ENCODE results near the gene ADCY2. TPM values are rescaled to one million over a fixed set of nuclear protein-coding genes. Genes with fewer than 3 reads are reported as not detected.

The ADCY2 gene
- polyA plus RNA-seq, 1 donor, result 4.7 TPM

DNA sequence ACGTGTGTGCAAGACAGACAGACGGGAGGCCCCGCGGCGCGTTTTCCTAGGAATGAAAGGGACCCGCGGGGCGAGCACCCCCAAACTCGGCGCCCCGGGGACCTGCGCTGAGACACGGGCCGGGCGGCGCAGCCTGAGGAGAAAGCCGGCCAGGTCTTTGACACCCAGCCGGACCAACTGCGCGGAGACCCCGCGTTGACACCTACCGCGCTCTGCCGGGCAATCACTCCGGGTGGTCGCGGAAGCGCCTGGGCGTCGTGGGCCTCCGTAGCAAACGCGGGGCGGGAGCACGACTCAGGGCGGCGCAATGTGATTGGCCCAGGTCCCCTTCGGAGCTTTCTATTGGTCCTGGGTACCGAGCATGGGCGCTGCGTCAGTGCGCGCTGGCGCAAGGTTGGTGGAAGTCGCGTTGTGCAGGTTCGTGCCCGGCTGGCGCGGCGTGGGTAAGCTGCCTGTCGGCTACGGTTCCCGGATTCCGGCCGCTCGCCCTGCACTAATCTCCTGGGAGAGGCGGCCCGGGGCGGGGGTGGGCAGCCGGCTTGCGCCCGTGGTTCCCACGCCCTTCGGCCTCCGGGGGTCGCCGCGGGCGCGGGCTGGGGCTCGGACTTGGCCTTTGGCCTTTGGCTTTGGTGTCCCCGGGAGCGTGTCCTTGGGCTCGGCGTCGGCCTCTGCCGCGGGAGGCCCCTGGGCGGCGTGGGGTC lies 473.0 kb downstream of the ADCY2 start, which contains the start of the genes FASTKD3 and MTRR:
TSS of gene FASTKD3 (minus strand) at position 259 of the 701 bp plus-strand sequence. CDS start 948 bp downstream, outside the sequence.
TSS of gene MTRR (plus strand) at position 376 of the 701 bp plus-strand sequence. CDS start 1,647 bp downstream, outside the sequence.
- peak within 1 kb of the TSS; percentile 93 for H3K4me3 ChIP-seq (ENCODE audit: low read length)
- peak within 1 kb of the TSS; percentile 72 for H3K27ac ChIP-seq (ENCODE audit: low read length)
- no CpG with 5 or more reads among the region's 83 CpGs for WGBS (ENCODE audit: insufficient coverage, low lambda C conversion rate)

DNA sequence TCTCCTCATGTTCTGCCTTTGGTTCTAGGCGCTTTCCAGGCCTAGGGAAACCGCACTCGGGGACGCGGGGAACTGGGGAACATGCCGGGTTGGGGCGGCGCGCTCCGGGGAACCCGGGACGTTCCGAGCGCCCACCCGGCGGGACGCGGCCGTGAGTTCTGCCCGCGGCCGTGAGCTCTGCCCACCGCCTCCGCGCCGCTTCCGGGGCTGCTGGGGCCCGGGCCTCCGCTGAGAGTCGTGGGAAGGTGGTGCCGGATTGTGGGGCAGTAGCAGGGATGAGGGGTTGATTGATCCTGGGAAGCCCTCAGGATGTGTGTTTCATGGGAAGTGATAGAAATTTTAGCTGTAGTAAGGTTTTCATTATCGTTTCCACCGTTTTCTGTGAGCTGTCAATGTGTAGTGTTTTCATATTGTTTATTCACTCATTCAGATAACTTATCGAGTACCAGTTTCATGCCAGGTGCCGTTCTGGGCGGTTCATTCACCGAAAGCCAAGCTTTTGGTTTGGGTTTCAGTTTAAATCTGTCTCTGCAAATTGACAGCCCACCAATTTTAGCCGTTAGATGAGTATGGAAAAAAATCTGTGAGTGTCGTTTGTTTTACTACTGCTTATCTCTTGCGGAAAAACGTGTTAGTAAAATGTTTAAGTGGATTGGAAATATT lies 473.7 kb downstream of the ADCY2 start:
- no peaks in the 10 kb centered on the region for H3K9me3 ChIP-seq (ENCODE audit: control insufficient read depth, low read depth, low read length)
- peak overlapping the region; percentile 72 for H3K27ac ChIP-seq (ENCODE audit: low read length)
- DNase-seq, result peak in 1 of 2 donors; percentile 41
- peaks cover 21% of the 10 kb centered on the region for H3K36me3 ChIP-seq (ENCODE audit: control insufficient read depth, insufficient read depth, low read length)
- WGBS (ENCODE audit: insufficient coverage, low lambda C conversion rate), result 0% methylated on average over 3 of the region's 41 CpGs
- no peaks in the 10 kb centered on the region for H3K27me3 ChIP-seq (ENCODE audit: control insufficient read depth, insufficient read depth, low read length)
- peak overlapping the region; percentile 93 for H3K4me3 ChIP-seq (ENCODE audit: low read length)
- peaks cover 12% of the 10 kb centered on the region for H3K4me1 ChIP-seq (ENCODE audit: control insufficient read depth, insufficient read depth, low read length)

More for the DNA sequence above, 473.0 kb downstream of the ADCY2 start, which contains the start of the genes FASTKD3 and MTRR:
- Histone ChIP-seq H3K9me3 (ENCODE audit: control insufficient read depth, low read depth, low read length) (no peaks in the 10 kb centered on the region), H3K4me1 (ENCODE audit: control insufficient read depth, insufficient read depth, low read length) (peaks cover 12% of the 10 kb centered on the region), H3K27me3 (ENCODE audit: control insufficient read depth, insufficient read depth, low read length) (no peaks in the 10 kb centered on the region), H3K36me3 (ENCODE audit: control insufficient read depth, insufficient read depth, low read length) (peaks cover 20% of the 10 kb centered on the region)
- DNase-seq, result peak; percentile 92 to 94

DNA sequence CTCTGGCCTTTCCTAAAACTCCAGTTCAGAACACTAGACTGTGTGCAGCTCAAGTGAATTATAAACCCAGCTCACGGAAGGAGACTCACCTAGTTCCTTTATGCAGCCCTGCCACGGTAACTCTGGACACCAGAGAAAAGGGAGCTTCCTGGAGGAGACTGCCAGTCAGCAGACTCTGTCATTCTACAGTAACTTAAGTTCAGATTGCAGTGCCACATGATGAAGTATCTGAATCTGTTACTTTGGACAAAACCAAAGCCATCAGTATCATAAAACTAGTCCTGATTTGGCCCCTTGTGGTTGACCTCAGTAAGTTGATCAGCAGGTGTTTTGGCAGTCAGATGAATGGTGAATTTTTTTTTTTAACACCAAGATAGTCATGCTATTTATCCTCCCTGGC lies 475.7 kb downstream of the ADCY2 start:
- no CpG with 5 or more reads among the region's 2 CpGs for WGBS (ENCODE audit: insufficient coverage, low lambda C conversion rate)
- H3K36me3 ChIP-seq (ENCODE audit: control insufficient read depth, insufficient read depth, low read length), result peaks cover 32% of the 10 kb centered on the region
- peak; percentile 38 to 60 for DNase-seq
- peaks cover 9% of the 10 kb centered on the region for H3K4me1 ChIP-seq (ENCODE audit: control insufficient read depth, insufficient read depth, low read length)
- H3K9me3 ChIP-seq (ENCODE audit: control insufficient read depth, low read depth, low read length), result no peaks in the 10 kb centered on the region
- H3K27me3 ChIP-seq (ENCODE audit: control insufficient read depth, insufficient read depth, low read length), result no peaks in the 10 kb centered on the region
- no peak overlapping the region for H3K4me3 ChIP-seq (ENCODE audit: low read length)
- H3K27ac ChIP-seq (ENCODE audit: low read length), result peak overlapping the region; percentile 51

DNA sequence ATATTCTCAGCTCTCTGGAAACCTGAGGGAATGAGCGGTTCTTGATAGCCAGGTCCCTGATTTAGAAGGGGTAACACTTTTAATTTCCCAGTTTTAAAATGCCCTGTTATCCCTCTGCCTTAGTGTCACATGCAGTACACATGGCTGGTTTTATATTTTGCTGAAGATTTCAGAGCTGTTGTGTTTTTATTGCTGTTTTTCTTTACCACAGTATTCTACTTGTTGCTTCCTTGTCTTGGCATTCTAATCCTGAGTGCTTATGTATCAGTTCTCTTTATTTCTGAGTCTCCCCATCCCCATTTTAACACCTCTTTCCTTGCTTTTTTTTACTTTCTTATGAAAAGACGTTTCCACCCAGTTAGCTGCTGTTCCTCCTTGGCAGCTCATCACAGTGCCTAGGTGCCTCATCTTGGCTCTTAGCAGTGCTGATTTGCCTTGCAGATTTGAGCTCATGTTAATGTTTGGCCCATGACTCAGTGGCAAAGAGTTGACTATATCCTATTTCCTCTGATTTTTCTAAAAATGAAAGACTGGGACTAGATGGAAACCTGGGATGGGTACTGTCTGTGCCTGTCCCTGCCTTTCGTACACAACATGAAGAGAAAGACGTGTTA lies 476.7 kb downstream of the ADCY2 start:
- H3K27ac ChIP-seq (ENCODE audit: low read length), result peak overlapping the region; percentile 51
- peaks cover under 1% of the 10 kb centered on the region for H3K4me1 ChIP-seq (ENCODE audit: control insufficient read depth, insufficient read depth, low read length)

DNA sequence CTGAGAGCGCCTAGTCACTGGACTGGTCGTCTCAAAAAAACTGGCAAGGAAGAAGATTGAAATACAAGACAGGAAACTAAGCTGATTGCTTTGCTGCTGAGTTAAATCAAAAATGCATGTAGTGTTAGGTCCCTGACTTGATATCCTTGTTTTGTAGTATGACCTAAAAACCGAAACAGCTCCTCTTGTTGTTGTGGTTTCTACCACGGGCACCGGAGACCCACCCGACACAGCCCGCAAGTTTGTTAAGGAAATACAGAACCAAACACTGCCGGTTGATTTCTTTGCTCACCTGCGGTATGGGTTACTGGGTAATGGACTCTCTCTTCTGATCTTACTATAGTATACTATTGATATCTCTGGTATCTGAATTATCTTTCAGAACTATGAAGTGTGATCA lies 477.3 kb downstream of the ADCY2 start:
- DNase-seq, result no peak
- no peaks in the 10 kb centered on the region for H3K27me3 ChIP-seq (ENCODE audit: control insufficient read depth, insufficient read depth, low read length)
- H3K4me3 ChIP-seq (ENCODE audit: low read length), result no peak overlapping the region
- H3K4me1 ChIP-seq (ENCODE audit: control insufficient read depth, insufficient read depth, low read length), result peaks cover 5% of the 10 kb centered on the region
- H3K36me3 ChIP-seq (ENCODE audit: control insufficient read depth, insufficient read depth, low read length), result peaks cover 42% of the 10 kb centered on the region
- no peak overlapping the region for H3K27ac ChIP-seq (ENCODE audit: low read length)
- WGBS (ENCODE audit: insufficient coverage, low lambda C conversion rate), result 100% methylated on average over 1 of the region's 9 CpGs
- H3K9me3 ChIP-seq (ENCODE audit: control insufficient read depth, low read depth, low read length), result no peaks in the 10 kb centered on the region

More for the DNA sequence above, 476.7 kb downstream of the ADCY2 start:
- Histone ChIP-seq H3K27me3 (ENCODE audit: control insufficient read depth, insufficient read depth, low read length) (no peaks in the 10 kb centered on the region), H3K36me3 (ENCODE audit: control insufficient read depth, insufficient read depth, low read length) (peaks cover 36% of the 10 kb centered on the region), H3K9me3 (ENCODE audit: control insufficient read depth, low read depth, low read length) (no peaks in the 10 kb centered on the region), H3K4me3 (ENCODE audit: low read length) (no peak overlapping the region)
- no peak for DNase-seq
- WGBS (ENCODE audit: insufficient coverage, low lambda C conversion rate), result 93% methylated on average over 2 of the region's 4 CpGs

DNA sequence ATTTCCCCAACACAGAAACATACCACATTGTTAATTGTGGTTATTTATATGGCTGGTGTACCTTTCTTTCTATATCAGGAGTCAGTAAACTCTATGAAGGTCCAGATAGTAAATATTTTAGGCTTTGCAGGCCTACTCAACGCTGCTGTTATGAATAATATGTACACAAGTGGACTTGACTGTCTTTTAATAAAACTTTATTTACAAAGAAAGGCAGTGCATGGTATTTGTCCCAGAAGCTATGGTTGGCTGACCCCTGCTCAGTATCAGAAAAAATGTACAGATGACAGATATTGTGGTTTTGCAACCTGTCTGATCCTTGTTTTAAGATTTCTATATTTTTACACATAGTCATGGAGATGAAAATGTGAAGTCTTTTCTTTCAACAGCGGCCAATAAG lies 478.7 kb downstream of the ADCY2 start:
- Histone ChIP-seq H3K36me3 (ENCODE audit: control insufficient read depth, insufficient read depth, low read length) (peaks cover 49% of the 10 kb centered on the region), H3K4me3 (ENCODE audit: low read length) (no peak overlapping the region), H3K27ac (ENCODE audit: low read length) (no peak overlapping the region), H3K4me1 (ENCODE audit: control insufficient read depth, insufficient read depth, low read length) (peaks cover 12% of the 10 kb centered on the region), H3K27me3 (ENCODE audit: control insufficient read depth, insufficient read depth, low read length) (no peaks in the 10 kb centered on the region), H3K9me3 (ENCODE audit: control insufficient read depth, low read depth, low read length) (peaks cover 4% of the 10 kb centered on the region)
- no peak for DNase-seq
- no CpG with 5 or more reads among the region's 2 CpGs for WGBS (ENCODE audit: insufficient coverage, low lambda C conversion rate)

DNA sequence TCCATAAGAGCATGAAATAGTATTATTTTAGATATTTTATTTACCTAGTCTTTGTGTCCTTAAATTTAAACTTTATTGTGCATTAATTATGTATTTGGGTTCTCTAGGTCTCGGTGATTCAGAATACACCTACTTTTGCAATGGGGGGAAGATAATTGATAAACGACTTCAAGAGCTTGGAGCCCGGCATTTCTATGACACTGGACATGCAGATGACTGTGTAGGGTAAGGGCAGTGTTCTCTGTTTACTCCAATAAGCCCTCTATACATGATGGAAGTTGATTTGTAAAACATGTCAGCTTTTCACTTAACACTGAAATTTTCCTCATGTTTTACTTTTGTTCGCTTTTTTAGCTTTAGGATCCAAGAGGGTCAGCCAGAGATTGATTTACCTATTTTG lies 479.2 kb downstream of the ADCY2 start:
- peaks cover 54% of the 10 kb centered on the region for H3K36me3 ChIP-seq (ENCODE audit: control insufficient read depth, insufficient read depth, low read length)
- H3K27ac ChIP-seq (ENCODE audit: low read length), result no peak overlapping the region
- H3K4me3 ChIP-seq (ENCODE audit: low read length), result no peak overlapping the region
- WGBS (ENCODE audit: insufficient coverage, low lambda C conversion rate), result 89% methylated on average over 1 of the region's 4 CpGs
- no peak for DNase-seq
- no peaks in the 10 kb centered on the region for H3K27me3 ChIP-seq (ENCODE audit: control insufficient read depth, insufficient read depth, low read length)
- H3K9me3 ChIP-seq (ENCODE audit: control insufficient read depth, low read depth, low read length), result peaks cover 9% of the 10 kb centered on the region
- H3K4me1 ChIP-seq (ENCODE audit: control insufficient read depth, insufficient read depth, low read length), result peaks cover 14% of the 10 kb centered on the region

DNA sequence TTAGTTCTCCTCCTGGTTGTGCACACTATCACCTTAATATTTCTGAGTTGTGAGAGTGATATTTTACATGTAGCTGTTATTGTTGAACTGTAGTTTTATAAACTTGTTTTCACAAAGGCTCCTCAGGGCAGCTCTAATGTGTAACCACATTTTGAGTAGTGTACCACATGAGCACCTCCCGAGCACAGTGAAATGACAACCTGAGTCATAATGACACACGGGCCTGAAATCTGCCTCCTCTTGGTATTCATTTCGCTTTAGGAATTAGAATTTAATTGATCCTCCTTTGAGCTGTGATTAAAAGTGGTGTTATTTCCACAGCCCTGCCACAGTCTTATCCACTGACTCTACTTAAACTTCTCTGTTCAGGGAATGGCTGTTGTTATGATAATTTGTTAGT lies 480.9 kb downstream of the ADCY2 start:
- H3K27ac ChIP-seq (ENCODE audit: low read length), result no peak overlapping the region
- no peak for DNase-seq
- no peaks in the 10 kb centered on the region for H3K27me3 ChIP-seq (ENCODE audit: control insufficient read depth, insufficient read depth, low read length)
- no CpG with 5 or more reads among the region's 3 CpGs for WGBS (ENCODE audit: insufficient coverage, low lambda C conversion rate)
- H3K9me3 ChIP-seq (ENCODE audit: control insufficient read depth, low read depth, low read length), result peaks cover 15% of the 10 kb centered on the region
- H3K4me1 ChIP-seq (ENCODE audit: control insufficient read depth, insufficient read depth, low read length), result peaks cover 14% of the 10 kb centered on the region
- no peak overlapping the region for H3K4me3 ChIP-seq (ENCODE audit: low read length)
- H3K36me3 ChIP-seq (ENCODE audit: control insufficient read depth, insufficient read depth, low read length), result peaks cover 72% of the 10 kb centered on the region

DNA sequence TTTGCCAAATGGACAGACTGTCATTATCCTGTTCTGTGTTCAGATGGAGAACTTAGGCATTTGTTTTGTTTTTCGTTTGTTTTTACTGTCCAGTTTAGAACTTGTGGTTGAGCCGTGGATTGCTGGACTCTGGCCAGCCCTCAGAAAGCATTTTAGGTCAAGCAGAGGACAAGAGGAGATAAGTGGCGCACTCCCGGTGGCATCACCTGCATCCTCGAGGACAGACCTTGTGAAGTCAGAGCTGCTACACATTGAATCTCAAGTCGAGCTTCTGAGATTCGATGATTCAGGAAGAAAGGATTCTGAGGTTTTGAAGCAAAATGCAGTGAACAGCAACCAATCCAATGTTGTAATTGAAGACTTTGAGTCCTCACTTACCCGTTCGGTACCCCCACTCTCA lies 481.9 kb downstream of the ADCY2 start:
- no CpG with 5 or more reads among the region's 9 CpGs for WGBS (ENCODE audit: insufficient coverage, low lambda C conversion rate)
- Histone ChIP-seq H3K4me1 (ENCODE audit: control insufficient read depth, insufficient read depth, low read length) (peaks cover 14% of the 10 kb centered on the region), H3K9me3 (ENCODE audit: control insufficient read depth, low read depth, low read length) (peaks cover 15% of the 10 kb centered on the region), H3K27ac (ENCODE audit: low read length) (peak overlapping the region; percentile 76), H3K4me3 (ENCODE audit: low read length) (no peak overlapping the region), H3K27me3 (ENCODE audit: control insufficient read depth, insufficient read depth, low read length) (no peaks in the 10 kb centered on the region), H3K36me3 (ENCODE audit: control insufficient read depth, insufficient read depth, low read length) (peaks cover 76% of the 10 kb centered on the region)
- peak; percentile 64 to 67 for DNase-seq

DNA sequence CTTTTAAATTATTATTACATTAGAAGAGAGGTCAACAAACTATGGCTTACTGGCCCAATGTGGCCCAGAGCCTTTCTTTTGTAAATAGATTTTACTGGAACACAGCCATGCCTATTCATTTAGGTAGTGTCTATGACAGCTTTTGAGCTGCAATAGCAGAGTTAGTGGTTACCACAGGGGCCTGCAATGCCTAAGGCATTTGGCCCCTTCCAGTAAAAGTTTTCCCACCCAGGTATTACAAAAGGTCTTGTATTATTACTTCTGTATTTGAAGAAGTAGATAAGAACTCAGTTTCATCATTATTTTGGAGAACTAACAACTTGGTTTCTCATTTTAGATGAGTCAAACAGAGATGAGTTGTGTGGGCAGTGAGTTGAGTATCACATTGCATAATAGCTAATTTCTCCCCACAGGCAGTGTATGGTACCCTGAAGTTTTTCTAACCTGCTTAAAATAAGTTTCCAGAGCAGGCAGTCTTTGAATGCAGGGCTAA lies 482.5 kb downstream of the ADCY2 start:
- Histone ChIP-seq H3K4me3 (ENCODE audit: low read length) (no peak overlapping the region), H3K9me3 (ENCODE audit: control insufficient read depth, low read depth, low read length) (peaks cover 15% of the 10 kb centered on the region), H3K4me1 (ENCODE audit: control insufficient read depth, insufficient read depth, low read length) (peaks cover 14% of the 10 kb centered on the region), H3K36me3 (ENCODE audit: control insufficient read depth, insufficient read depth, low read length) (peaks cover 77% of the 10 kb centered on the region), H3K27ac (ENCODE audit: low read length) (peak overlapping the region; percentile 76), H3K27me3 (ENCODE audit: control insufficient read depth, insufficient read depth, low read length) (no peaks in the 10 kb centered on the region)
- no peak for DNase-seq

Data from large intestine (tissue), 3 donors.